Activated CD8-positive, alpha-beta memory T cell treated with anti-CD3 and anti-CD28 coated beads, Interleukin-2, amount 50 U/mL, for 1 hour (primary cell): ENCODE data around the gene RBM18.

Source experiments
- DNase-seq: peaks from one replicate; pipeline ENCODE4 v3.0.0-alpha.2; 2020; ENCODE audit errors: extremely low read depth

Gene RBM18

GRCh38 chr9:122204055-122204454 is 60.6 kb downstream of the RBM18 start:
- DNase-seq: no peak

GRCh38 chr9:122202111-122202510 is 62.5 kb downstream of the RBM18 start:
- DNase-seq: no peak

DNA sequence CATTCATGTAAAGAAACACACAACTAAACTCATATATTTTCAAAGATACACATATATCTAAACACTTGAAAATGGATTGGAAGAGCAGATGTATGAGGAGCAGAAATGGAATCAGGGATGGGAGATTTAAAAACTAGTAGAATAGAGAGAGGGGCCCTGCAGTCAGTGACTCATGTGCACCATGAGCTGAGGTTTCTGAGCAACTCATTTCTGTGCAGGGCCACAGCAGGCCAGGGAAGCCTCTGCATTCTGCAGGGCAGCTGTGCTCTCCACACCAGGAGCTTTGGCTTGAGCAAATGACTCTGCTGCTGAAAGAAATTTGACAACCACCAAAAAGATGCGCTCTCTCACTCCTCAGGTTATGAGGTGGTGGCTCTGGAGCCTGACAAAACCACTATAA is 63.0 kb downstream of the RBM18 start:
- DNase-seq: no peak

DNA sequence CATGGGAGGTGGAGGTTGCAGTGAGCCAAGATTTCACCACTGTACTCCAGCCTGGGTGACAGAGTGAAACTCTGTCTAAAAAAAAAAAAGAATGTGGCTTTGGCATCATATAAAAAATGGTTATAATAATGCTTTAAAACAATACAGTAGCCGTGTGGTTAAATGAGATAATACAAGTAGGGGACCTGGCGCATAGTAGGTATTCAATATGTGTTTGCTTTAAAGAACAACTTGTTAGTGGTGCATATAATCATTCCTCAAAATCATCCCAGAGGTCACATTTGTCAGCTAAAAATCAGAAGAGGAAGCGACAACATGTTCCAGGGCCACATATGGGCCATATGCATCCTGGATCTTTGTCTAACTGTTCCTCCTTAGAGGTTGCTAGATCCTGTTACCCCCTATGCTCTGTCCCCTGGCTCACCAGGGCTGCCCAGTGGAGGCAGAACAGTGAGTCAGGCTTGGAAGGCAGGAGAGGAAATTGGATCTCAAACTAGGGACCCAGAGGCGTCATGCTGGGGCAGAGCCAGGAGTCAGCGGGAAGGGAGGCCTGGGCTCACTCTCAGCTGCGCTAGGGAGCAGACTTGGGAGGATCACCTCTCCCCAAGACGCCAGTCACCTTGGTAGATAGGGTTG is 63.6 kb downstream of the RBM18 start:
- no peak for DNase-seq

- DNase-seq: no peak
Observed at GRCh38 chr9:122197882-122198281, 66.8 kb downstream of the RBM18 start.

- no peak for DNase-seq
Observed at GRCh38 chr9:122197426-122197825, 67.2 kb downstream of the RBM18 start.

DNA sequence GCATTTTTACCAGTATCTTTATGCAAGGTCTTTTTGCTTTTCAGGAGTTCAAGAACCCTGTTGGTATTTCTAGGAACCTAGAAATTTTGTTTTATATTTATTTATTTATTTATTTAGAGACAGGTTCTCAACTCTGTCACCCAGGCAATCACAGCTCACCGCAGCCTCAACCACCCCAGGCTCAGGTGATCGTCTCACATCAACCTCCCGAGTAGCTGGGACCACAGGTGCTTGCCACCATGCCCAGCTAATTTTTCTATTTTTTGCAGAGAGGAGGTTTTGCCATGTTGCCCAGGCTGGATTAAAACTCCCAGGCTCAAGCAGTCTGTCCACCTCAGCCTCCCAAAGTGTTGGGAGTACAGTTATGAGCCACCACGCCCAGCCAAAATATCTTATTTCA is 68.8 kb downstream of the RBM18 start:
- no peak for DNase-seq

- no peak for DNase-seq
Observed at GRCh38 chr9:122193651-122194050, 71.0 kb downstream of the RBM18 start.

- no peak for DNase-seq
Observed at GRCh38 chr9:122192914-122193525, 71.6 kb downstream of the RBM18 start.

DNA sequence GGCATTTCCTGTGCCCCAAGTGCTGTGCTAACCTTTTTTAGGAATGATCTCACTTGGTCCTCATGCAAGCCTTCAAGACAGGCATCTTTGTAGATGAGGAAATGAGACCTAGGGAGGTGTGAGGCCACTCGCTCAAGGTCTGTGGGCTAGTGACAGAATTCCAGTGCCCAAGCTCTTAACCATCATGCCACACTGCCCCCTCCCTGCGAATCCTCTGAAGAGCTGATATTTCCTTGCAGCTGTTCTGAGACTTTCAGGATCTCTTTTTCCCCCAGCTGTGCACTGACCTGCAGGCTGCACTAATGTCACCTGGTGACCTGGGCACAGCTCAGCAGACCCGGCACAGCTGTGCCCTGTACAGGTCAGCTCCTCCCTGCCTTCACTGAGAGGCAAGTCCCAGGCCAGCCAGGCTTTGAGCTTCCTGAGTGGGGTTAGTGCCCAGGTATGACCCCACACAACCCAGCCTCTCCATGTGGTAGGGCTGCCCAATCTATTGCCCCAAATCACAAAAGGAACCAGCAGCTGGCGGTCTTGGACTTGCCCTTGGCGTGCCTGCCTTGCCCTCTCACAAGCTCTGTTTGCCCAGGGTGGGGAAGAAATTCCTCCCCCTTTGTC is 72.3 kb downstream of the RBM18 start:
- DNase-seq: no peak

DNA sequence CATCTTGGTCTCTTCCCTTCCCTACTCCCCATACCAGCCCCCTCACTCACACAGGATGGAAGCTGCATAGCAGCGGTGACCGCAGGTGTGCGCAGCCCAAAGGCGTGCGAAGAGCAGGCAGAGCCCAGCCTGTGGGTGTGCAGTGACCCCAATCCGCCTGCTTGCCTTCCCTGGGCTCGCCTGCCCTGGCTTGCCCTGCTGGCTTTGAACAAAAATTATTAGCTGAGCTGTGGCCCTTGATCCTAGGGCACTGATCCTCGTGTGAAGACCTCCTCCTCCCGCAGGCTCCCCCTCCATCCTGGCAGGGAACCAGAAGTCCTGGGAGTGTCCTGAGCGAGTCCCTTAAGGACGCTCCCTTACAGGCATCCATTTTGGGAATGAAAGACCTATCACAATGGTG is 73.1 kb downstream of the RBM18 start:
- DNase-seq: no peak

DNA sequence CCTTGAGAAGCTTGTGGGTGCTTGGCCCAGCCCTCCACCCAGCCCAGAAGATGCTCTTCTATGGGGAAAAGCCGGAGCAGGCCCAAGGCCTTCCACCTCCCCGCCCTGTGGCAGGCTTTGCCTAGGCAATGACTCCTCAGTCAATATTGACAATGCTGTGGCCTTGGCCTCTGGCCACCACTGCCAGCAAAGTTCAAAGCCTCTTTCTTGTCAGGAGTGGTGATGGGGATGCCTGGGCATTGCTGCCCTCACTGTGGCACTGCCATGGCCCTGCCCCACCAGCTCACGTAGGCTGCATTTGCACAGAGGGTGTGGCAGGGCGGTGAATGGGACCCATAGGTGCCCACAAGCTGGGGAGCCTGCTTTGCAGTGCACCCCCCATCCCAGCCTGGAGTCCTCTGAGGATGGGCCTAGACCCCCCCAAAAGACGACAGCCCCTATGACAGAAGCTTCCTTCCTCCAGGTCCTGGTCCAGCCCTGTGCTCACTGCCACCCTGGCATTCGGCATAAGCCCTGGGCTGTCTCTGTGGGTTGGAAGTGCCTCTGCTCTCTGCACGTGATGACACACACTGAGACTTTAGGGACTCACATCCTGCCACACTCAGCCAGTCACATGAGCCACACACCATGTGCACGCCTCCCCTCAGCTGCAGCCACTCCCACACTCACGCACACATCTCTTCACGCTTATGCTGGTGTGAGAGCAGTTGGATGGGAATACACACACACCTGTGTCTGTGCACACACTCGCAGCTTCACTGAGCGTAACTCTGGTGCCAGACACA is 73.9 kb downstream of the RBM18 start:
- DNase-seq: no peak

DNA sequence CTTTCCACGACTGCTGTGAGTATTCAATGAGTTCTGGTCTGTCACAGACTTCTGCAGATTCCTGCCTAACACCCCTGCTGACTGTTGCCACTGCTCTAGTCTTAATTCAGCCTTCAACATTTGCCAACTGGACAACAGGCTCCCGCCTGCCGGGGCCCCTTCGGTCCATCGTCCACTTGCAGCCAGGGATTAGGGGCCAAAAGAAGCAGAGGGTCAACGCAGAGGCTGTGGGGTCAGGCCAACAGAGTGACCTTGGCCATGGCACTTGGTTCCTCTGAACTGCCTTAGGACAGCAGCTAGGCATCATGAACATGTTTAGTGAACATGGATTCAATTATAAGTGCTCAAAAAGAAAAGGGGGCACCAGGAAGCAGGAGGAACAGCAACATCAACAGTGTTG is 76.3 kb downstream of the RBM18 start:
- DNase-seq: no peak
